Epithelial cell of prostate (primary cell): Measurements from ENCODE around the gene LONRF2.

Source experiments
- DNase-seq: peaks from one replicate; pipeline ENCODE4 v3.0.0-alpha.2; 2011; ENCODE audit warnings: low read depth, low spot score
- H3K27ac ChIP-seq: fragments of 450-650 bp; 2 replicates; pipeline ENCODE4 v1.5.1; 2017; ENCODE audit warnings: mild to moderate bottlenecking

Gene LONRF2

DNA sequence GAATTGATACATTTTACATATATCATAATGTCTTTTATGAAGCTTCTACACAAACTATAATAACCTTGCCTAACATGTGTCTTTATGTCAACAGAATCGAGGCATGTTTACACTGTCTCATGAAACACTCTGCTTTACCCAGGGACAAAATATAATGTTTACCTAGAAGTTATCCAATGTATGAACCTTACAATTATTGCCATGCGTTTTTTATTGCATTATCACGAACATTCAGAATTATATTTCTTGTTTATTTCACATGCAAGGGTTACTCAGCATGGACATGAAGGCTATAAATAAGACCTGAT lies 19.8 kb downstream of the LONRF2 start:
- H3K27ac ChIP-seq: no peak overlapping the region
- no peak for DNase-seq

DNA sequence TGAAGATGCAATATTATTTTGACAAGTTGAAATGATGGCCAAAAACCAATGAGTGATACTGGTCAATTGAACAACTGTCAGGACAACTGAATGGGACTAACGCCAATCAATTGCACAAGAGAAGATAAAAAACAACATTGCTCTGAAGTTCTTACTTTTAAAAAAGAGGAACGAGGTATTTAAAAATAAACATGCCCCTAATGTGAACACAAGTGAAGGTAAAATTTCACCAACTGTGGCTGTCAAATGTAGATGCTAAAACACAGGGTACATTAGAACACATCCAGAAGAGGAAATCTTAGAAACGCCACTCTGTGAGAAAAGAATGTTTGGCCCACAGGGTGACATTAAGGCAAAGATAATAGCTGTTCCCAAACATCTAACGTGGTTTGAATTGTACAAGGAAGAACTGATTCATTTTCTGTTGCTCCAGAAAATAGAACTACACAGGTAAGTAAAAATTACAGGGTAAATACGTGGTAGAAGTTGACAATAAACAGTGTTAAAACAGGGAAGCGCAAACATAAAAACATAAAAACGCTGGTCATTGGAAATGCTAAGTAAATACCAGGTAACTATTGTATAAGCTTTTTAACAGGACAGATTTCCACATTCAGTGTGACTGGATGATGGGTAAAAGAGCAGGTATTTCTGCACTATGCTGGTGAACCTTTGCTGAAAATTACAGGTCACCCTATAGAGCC lies 20.3 kb downstream of the LONRF2 start:
- H3K27ac ChIP-seq: no peak overlapping the region
- no peak for DNase-seq

DNA sequence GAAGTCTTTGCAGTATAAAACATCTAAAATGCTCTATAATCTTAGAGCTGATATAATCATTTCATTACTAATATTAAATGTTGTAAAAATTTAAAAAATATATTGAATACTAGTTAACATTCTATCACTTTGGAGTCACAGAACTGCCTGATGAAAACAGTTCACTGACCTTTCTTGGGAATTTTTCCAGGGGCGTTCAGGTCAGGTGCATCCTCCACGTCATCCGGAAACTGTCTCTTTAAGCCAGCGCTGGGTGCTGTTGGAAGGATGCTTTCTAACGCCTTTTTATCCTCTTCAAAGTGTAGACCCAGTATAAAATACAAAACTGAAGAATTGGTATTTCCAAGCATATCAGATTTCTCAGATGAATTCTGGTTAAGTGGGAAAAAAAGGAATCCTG lies 22.8 kb downstream of the LONRF2 start:
- DNase-seq: no peak
- H3K27ac ChIP-seq: no peak overlapping the region

DNA sequence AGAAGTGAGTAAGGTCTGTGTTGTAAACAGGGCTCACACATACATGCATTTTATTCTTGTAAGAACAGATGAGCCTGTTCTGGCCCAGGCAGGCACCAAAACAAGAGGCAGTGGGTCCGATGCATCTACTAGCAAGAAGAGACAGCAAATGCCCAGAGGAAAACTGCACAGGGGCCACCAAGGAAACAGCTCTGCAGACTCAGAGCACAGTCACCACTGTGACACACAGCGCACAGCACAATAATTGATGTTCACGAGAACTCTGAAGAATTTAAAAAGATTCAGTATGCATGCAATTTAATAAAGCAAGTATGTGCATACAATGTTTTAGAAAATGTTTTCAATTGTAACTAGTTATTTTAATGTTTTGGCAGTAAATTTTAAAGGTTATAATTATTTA lies 24.8 kb downstream of the LONRF2 start:
- H3K27ac ChIP-seq: no peak overlapping the region
- no peak for DNase-seq

DNA sequence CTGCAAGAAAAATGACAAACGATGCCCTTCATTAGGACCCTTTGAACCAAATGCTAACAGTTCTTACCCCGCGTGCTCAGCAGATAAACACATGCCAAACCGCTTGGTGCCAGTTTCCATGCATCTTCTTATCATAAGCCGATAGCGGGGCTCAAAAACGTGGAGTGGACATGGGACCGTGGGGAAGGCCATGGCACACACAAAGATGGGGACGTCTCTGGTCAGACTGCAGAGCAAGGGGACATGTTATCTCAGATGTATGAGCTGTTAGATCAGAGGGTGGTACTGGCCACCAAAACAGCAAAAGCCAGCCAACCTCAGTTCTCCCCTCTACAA lies 28.2 kb downstream of the LONRF2 start:
- H3K27ac ChIP-seq: no peak overlapping the region
- no peak for DNase-seq

DNA sequence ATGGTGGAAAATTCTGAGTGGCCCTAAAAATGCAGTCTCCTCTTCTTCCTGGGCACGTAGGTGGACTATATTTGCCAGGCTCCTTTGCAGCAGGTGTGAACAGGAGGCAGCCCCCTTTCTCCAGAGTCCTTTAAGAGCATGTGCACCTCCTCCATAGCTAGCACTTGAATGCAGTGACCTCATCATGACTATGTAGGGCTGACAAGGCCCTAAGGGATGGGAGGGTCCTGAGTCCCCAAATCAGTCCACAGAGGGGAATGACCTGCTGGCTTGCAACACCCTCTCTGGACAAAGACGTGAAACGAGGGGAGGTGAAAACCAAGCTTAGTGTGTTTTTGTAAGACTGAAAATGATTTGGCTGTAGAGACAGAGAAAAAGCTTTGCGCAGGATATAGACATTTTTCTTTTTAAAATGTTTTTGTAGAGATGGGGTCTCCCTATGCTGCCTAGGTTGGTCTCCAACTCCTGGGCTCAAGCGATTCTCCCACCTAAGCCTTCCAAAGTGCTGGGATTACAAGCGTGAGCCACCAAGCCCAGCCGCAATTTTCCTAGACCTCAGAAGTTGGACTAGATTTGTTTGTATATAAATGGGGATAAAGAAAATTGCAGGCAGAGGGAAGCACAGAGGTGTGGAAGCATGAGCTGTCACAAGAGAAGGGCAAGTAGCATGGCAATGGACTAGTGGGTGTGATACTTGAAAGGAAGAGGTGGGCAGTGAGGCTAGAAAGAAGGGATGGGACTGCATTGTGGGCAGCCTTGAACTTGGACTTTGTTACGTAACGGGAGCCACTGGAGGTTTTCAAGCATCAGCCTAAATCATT lies 28.8 kb downstream of the LONRF2 start:
- H3K27ac ChIP-seq: no peak overlapping the region
- DNase-seq: no peak

DNA sequence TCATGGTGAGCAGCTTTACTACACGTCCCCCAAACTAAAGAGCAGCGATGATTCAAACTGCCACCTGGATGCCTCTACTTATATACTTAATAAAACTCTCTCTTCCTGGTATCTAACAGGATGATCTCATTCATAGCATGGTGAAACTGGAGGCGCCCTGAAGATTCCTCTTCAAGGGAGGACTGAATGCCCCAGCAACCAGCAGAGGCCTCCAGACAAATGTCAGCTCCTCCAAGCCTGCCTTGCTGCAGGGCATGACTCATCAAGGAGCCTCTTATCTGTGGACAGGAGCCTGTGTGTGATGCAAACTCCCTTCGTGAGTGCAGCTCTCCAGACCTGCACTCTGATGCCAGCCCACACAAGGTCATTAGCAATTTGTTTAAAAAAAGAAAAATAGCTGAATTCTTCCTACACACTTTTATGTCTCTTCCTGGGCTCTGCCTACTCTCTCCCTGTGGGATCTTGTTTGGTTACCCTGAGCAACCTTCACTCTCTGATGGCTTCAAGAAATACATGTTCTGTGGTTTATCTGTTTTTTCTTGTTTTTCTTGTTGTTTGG lies 30.2 kb downstream of the LONRF2 start:
- peak overlapping the region; percentile 54 for H3K27ac ChIP-seq
- DNase-seq: peak; percentile 83

DNA sequence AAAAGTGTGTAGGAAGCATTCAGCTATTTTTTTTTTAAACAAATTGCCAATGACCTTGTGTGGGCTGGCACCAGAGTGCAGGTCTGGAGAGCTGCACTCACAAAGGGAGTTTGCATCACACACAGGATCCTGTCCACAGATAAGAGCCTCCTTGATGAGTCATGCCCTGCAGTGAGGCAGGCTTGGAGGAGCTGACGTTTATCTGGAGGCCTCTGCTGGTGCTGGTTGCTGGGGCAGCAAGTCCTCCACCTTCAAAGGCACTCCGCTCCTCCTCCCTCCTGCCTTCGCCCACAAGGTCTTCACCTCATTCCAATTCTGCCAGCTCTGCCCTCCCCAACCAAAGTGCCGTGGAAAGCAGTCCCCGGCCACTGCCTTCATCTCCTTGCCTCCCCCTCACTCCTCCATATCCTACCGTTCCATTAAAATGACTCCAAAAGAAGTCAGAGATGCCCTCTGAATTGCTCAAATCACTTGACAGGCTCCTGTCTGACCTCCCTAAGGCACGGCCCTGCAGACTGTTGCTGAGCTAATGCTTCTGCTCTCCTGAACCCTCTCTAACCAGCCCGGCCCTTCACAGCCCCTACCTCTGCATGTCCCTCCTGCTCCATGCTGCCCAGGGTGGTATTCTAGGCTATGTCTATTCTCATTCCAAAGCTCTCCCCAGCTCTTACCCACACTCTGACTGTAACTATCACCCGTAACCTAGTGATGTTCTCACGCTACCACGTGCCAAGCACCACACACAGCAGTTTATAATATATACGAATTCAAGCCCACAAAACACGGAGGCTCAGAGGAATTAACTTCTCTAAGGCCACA lies 30.9 kb downstream of the LONRF2 start:
- H3K27ac ChIP-seq: peak overlapping the region; percentile 54
- peak; percentile 72 for DNase-seq

DNA sequence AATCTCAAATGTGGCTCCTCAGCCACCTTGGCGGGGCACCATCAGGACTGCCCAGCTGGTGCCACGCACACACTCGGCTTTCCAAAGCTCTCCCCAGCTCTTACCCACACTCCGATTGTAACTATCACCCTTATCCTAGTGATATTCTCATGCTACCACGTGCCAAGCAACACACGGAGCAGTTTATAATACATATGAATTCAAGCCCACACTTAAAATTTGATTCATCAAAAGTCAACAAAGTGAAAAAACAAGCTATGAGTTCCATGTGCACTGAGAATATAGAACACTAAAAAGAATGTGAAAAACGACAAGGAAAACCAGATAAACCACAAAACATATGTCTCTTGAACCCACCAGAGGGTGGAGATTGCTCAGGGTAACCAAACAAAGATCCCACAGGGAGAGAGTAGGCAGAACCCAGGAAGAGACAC lies 31.6 kb downstream of the LONRF2 start:
- H3K27ac ChIP-seq: peak overlapping the region; percentile 54
- DNase-seq: no peak

DNA sequence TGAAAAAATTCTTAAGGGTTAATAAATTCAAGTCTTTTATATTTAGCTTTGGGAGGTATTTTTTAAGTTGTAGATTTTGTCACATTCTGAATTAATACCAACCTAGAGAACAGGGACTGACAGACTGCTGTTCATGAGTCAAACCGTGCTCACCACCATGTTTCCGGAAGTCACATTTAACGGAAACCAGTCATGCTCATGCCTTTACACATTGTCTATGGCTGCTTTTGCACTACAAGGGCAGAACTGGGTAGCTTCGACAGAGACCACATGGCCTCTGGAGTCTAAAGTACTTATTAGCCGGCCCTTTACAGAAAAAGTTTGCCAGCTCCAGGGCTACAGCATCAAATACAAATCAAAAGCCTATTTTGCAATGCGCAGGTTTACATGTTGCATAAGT lies 33.3 kb downstream of the LONRF2 start:
- DNase-seq: no peak
- no peak overlapping the region for H3K27ac ChIP-seq

DNA sequence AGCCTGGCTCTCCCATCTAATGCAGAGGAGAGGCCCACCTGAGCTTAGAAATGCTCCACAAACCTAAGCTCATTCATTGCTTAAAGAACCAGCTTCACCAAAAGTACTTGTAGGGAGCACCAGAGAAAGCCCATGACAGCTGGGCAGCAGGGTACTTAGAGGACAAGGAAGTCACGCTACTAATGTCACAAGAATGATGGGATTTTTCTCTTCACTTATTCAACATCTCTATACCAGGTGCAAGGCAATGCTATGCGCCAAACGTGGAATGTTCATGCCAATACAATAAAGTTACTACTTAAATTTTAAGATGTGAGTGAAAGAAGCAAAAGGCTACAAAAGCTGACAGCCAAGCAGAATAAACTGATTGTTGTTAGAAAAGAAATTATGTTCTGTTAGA lies 36.0 kb downstream of the LONRF2 start:
- H3K27ac ChIP-seq: no peak overlapping the region
- no peak for DNase-seq

DNA sequence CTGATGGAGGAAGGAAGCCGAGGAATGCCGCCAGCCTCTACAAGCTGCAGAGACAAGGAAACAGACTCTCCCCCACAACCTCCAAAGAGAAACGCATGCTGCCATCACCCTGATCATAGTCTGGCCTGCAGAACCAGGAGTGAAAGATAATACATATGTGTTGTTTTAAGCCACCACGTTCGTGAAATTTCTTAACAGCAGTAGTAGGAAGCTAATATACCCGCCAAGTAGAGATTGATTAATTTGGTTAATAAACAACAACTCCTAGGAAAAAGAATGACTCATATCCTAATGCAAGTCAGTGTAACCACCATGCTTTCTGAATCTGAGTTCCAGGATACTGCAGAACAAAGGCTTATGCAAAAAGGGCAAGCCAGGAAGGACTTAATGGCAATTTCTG lies 36.6 kb downstream of the LONRF2 start:
- no peak overlapping the region for H3K27ac ChIP-seq
- no peak for DNase-seq

DNA sequence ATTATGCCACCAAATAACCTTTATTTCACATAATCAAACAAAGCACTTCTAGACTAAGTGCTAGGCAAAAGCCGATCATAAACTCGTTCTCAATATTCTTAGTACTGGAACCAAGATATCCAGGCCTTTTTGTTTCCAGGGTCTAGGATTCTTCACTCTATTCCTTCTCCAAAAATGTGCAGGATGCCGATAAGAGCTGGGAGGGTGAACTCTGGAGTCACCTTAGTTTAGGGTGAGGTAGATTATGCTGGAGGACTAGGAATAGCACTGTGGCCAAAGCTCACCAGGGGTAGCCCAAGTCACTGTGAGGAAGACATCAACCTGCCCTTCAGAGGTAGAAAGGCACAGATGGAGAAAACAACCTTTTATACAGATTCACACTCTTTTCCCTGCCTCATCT lies 37.3 kb downstream of the LONRF2 start:
- DNase-seq: no peak
- H3K27ac ChIP-seq: no peak overlapping the region

DNA sequence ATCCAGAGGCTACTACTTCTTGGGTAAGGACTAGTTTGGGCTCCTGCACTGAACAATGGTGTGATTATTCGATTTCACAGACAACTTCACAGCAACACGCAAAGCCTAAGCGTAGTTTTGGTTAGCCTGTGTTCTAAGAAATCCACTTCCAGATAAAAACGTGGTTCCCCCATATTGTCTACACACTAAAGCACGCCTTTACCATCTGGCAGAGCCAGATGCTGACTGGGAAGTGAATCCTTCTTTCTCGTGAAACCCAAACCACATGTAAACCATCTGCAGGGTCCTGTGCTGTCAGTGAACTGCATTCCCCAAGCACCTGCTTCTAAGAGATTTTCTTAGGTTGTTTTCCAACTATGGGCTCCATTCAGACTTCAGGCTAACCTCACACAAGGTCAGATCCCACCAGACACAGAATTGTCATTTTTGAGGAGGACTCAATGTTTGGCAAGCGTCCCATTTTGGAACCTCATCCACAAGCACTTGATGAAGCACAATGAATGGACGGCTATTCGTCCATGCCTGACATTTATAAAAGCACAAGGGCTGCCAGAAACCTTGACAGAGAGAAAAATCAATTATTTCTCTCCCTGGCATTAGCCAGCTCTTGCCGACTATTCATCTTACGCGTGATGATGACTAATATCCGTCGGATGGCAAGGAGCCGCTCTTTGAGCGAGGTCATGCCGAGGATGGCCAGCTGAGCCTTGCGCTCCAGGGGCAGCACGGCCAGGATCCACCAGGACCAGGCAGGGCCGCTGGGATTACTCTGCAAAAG lies 38.4 kb downstream of the LONRF2 start:
- no peak overlapping the region for H3K27ac ChIP-seq
- DNase-seq: no peak

DNA sequence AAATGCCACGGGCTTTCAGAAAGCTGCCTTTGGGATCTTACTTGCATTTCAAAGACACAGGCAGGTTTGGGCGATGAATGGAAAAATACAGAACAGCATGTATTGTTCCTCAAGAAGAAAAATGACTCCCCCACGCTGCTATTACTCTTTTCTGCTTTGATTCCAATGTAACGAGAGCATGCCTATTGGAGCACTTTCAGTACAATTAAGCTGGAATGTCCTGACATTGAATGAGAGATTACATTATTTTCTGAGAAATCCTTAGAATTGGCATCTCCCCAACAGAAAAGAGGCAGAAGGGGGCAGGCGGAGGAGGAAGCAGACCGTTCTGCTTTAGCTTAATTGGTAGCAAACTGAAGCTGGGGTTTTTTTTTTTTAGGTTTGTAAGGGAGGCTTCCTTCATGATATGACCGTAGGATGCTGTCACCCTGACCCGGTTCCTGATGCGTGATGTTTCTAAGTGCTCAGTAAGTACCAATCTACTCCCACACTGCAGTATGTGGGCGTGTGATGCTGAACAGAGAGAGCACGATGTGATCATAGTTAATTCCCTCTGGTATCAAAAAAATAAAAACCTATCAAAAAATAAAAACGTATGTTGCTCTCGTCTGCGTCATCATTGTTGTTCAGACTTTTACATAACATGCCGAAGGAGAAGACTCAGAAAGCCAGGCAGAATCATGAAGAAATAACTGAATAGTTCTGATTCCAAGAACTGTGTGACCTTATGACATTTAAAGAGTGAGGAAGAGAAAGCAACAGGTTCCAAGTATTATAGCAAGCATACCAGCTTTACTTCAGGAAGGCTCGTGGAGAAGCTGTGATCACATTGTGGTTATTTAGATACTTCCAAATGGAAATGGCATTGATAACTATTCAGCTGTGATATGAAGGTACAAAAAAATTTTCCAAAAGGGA lies 40.5 kb downstream of the LONRF2 start:
- no peak overlapping the region for H3K27ac ChIP-seq
- no peak for DNase-seq

DNA sequence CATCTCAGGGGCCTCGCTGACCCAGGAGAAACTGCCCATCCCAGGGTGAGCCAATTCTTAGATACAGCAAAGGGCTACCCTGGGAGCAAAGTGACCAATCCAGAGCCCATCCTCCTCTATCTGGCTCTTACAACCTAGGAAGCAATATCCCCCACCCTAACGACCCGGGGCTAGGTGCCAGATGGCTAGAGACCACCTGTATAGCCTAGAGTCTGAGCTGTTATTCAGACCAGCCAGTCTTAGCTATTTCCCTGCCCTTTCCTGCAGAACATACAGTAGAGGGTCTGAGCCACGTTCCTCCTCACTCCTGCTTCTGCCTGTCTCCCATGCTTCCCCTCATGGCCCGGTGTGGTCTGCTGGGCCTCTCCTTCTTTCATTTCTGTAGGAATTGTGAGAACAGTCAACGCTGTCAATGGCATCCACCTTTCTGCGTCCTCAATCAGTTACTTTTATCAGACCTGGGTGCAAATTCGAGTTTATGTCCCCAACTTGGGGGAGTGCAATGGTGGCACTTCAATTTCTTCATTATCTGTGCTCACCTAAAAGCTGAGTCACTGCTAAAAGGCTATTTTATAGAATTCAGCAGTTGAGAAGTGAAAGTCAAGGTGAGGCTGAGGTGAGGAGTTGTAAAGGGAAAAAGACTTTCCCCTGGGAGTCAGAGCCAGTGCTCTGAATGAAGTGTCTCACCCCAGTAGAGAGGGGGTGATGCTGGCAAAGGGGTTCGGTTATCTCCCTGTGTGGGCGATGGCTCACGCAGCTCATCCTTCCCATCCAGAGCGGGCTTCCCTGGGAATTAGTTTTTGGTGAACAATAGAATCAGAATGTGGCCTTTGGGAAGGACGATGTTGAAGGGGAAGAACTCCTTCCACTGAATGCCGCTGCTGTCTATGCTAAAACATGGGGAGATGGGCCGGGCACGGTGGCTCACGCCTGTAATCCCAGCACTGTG lies 42.4 kb downstream of the LONRF2 start:
- DNase-seq: no peak
- no peak overlapping the region for H3K27ac ChIP-seq

DNA sequence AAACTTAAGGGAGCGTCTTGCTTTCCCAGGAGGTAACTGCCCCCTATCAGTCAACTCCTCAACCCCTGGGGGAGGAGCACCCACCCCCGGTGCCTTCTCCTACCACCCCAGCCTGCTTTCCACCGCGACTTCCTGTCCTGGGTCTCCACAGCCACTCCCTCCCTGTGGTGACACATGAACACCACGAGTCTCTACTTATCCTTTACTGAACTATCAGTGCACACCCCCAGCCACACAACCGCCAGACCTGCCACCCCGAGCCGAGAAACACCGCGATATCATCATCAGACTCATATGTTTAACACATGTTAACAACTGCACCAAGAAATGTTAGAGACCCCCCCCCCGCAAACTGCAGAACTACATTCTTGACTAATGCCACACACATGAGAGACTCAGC lies 43.3 kb downstream of the LONRF2 start:
- no peak for DNase-seq
- H3K27ac ChIP-seq: no peak overlapping the region

DNA sequence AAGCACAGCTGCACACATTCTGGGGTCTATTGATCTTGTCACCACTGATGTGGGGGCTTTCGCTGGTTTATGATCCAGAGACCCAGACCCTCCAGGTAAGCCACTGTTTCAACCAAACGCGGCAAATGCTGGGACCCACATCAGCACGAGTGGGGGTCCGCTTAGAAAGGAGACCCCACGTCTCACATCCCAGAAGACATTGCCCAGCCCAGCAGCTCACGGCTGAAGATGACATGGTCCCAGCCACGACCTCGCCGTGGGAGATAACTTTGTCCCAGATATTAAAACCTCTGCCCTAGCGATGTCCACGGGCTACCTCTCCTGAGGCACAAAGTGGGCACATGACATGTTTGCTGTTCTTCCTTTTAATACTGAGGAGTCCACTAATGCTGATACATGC lies 43.8 kb downstream of the LONRF2 start:
- no peak overlapping the region for H3K27ac ChIP-seq
- DNase-seq: no peak
